HG03196 (cell line): ENCODE data around the gene ARMC12.

Experiments used
- ATAC-seq: cut with Tn5 transposase; IDR thresholded peaks from one replicate; pipeline ENCODE4 v1.9.1; 2021; ENCODE audit not compliant: unreplicated experiment

ARMC12 gene

DNA sequence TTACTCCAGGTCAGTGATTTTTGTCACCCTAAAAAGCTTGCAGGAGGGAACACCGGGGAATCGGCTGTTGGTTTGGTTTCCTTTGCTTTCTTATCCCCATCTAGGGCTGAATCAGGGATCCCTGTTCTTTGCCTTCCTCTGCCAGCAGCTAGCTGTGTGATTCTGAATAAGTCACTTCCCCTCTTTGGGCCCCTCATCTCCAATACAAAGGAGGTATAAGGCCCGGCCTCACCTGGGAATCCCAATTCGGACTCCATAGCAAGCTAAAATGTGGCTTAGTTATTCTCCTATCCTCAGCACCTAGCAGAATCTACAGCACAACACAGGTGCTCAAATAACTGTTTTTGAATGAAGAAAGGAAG is 18.5 kb upstream of the ARMC12 start:
- no peak for ATAC-seq

DNA sequence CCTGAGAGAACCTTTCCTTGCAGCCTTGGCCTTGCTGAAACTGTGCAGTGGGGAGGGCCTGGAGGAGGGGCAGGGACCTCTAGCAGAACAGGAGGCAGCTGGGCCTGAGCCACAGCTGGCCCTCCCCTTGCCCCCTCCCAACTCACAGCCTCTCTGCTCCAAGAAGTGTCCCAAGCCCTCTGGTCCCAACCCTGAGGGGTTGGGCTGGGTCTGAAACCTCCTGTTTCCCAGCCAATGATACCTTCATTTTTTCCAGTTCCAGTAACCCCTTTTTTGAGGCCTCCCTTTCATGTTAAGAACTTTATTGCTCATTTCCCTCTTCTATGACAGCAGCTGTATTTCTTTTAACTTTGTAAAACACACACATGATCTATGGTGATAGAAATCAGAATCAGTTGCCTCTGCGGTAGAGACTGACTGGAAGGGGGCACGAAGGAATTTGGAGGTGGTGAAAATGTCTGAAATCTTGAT is 17.9 kb upstream of the ARMC12 start:
- no peak for ATAC-seq

DNA sequence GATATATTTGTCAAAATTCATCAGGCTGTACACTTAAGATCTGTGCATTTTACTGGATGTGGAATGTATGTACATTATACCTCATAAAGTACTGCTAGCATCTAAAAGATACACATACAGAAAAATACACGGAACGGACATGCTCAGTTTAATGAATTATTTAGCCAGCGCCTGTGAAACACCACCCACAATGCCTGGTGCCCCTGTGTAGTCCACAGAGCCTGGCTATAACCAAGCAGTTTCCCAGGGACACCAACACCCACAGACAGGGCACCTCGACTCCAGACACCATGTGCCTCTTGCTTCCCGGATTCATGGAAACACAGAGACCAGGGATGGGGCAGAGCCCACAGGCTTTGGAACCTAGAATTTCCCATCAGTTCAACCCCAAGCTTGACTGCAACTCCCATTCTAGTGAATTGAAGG is 17.4 kb upstream of the ARMC12 start:
- ATAC-seq, result no peak

DNA sequence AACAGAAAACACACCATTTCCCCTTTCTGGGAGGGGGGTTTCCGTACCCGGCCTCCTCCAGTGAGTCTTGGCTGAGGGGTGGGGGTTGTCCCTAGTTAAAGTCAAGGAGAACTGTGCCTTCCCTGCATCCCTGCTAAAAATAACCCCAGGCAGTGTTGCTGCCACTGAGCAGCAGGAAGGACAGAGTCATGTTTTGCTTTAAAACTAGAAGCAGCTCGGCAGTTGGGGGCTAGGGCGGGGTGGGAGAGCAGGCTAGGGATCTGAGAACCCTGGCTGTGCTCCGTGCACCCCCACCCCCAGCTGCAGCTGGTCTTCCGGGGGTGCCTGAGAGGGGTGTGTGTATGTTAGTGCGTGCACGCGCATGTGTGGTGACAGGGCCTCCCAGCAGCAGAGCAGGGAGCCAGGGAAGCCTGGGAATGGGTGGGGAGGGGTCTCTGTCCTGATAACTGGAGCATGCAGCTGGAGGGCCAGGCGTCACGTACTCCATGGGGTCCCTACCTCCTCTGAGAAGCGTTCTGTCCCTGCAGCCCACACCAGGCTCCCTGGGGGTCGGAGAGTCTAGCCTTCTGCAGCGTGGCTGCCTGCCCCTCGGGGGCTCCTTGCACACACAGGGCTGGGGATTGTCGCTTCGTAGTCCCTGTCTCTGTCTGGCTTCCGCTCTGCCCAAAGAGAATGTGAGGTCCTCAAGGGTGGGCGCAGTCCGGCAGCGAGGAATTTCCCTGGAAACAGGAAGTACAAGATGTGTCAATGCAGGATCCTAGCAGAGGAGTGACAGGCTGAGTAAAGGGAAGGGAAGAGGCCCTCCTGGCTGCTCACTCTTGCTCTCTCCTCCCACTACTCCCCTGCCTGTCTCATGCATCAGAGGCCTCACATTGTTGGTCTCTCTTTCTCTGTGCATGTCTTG is 16.8 kb upstream of the ARMC12 start:
- peak; percentile 53 for ATAC-seq

DNA sequence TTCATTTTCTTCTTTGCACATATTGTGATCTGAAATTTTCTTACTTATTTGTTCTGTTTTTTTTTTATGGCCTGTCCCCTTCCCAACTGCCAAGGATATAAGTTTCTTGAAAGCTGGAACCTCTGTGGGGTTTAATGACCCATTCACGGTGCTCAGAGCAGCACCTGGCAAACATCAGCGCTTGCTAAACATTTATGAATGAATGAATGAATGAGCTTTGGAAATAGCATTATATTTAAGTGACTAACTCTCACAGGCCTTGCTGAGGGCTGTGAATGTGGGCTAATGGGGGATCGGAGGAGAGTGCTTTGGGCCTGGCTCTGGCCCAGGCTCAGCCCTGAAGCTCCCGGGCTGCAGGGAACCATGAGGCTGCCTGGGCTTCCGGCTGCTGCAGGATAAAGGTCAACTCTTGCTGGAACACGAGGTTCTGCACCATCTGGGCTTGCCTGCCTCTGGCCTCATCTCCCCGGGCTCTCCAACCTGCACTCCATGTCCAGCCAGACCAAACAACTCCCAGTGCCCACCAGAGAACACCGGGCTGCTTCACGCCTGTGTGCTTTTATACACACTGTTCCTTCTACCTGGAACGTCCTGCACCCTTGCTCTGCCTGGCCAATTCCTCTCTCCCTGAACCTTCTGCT is 14.6 kb upstream of the ARMC12 start:
- no peak for ATAC-seq

DNA sequence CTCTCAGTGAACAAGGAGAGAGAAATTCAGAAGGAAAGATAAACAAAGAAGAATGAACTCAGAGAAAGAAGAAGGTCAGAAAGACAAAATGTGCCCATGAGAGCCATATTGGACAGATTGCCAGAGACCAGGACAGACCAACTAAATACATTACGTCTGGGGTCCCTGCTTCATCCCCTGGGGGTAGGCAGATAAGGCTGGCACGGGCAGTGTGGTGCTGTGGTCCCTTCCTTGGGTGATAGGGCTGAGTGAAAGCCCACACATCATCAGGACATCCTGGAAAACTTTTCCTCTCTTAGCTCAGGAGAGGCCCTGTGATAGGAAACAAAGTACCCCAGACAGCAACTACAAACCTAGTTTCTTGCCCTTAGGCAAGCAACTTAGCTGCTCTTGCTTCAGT is 13.2 kb upstream of the ARMC12 start:
- no peak for ATAC-seq

DNA sequence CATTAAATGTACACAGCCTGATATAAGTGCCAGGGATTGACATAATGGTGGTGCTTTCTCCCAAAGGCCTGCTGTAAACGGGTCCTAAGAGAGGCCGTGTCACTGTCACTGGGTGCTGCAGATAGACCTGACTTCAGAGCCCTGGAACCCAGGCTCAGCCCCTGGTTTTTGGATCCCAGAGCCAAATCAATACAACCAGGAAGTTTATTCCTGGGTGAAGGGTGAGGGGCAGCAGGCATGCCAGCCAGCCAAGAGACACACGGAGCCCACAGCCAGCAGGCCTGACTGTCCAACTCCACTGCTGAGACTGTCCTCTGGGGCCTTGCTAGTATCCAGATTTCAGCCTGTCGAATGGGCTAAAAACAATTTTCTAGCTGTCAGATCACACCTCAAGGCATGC is 12.8 kb upstream of the ARMC12 start:
- no peak for ATAC-seq

DNA sequence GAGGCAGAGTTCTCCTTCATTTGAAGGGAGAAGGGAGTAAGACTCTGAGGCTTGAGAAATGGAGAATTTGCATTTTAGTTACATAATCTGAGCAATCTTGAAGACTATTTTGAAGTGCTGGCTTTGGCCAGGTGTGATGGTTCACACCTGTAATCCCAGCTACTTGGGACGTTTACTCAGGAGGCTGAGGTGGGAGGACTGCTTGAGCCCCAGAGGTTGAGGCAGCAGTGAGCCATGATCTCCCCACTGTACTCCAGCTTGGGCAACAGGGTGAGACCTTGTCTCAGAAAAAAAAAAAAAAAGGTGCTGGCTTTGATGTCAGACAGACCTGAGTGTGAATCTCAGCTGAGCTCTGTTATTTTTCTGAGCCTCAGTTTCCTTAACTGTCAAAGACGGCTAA is 12.4 kb upstream of the ARMC12 start:
- no peak for ATAC-seq

DNA sequence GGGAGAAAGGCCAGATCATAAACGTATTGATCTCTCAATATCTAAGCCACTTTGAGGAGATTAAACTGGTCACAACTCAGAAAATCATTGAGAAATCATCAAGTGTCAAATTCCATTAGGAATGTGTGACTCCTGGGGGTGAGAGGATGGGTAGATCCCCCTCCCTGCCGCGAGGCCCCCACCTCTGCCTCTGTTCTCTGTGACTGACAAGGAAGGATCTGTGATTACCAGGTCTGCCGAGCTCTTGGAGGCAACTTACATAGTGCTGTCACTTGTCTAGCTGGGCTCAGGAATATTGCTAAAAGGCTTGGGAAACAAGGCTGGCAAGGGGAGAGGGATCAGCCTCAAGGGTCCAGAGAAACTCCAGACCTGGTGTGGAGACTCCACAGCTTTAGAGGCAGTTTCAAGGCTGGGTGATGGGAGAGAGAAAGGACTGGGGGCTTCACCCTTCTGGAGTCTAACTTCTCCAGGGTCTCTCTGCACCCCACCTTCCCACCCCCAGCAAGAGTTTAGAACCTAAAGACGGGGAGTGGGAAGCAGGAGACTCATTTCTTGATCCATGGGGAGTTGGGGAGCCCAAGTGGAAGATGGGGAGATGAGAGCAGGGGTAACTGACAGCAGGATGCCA is 11.6 kb upstream of the ARMC12 start:
- no peak for ATAC-seq

DNA sequence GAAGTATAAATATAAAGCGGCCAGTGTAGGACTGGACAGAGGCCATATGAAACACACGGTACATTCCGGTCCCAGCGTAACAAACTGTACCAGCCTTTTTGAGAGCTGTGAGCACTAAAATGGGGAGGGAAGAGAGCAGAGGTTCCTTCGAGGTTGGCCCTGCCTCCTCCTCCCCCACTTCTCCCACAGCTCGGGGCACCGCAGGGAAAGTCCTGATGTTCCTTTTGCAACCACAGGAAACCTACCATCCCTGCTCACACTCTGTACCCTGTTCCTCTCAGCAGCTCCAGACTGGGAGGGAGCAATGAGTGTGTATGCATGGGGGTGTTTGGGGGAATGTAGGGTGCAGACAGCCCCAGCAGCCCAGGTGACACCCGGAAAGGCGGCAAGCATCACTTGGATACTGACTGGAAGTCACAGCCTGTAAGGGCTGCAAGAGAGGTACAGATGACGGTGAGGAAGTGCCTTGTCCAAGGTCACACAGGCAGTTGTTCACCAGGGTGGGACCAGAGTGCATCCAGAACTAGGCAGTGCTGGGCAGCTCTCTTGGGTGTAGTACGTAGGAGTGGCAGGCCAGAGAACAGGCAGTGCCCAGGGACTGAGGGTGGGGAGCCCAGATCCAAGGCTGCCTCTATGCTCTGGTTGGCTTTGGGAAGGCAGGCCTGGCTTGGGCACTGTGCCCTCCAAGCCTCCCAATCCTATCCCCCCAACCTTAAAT is 11.0 kb upstream of the ARMC12 start:
- no peak for ATAC-seq

DNA sequence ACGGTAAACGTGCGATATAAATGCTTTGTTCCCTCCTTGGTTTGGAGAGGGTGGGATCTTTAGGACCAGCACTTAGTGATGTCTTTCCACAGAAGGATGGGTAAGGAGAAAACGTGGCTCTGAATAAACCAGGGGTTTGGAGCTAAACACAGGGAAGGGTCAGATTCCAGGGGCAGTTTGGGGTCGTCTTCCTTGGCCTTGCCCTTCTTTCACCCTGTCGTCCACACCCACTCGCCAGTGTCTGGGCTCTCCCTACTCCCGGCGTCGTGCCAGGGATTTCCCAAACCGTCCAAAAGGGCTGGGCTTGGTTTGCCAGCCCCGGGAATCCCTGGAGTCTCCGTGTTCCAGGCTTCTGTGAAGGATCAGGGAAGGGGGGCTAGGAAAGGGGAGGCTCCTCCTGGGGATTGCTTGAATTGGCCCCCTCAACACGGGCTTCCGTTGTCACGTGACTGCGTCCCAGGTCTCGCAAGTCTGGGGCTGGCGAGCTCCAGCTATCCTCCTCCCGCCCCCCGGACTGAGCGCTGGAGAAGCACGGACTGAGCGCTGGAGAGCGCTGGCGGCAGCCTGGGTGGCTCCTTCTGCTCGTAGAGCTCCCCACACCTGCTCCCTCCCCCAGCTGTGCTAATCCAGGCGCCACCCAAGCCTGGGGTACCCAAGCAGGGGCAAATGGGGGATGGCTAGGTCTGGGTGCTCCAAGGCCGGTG is 9.4 kb upstream of the ARMC12 start:
- ATAC-seq, result no peak

DNA sequence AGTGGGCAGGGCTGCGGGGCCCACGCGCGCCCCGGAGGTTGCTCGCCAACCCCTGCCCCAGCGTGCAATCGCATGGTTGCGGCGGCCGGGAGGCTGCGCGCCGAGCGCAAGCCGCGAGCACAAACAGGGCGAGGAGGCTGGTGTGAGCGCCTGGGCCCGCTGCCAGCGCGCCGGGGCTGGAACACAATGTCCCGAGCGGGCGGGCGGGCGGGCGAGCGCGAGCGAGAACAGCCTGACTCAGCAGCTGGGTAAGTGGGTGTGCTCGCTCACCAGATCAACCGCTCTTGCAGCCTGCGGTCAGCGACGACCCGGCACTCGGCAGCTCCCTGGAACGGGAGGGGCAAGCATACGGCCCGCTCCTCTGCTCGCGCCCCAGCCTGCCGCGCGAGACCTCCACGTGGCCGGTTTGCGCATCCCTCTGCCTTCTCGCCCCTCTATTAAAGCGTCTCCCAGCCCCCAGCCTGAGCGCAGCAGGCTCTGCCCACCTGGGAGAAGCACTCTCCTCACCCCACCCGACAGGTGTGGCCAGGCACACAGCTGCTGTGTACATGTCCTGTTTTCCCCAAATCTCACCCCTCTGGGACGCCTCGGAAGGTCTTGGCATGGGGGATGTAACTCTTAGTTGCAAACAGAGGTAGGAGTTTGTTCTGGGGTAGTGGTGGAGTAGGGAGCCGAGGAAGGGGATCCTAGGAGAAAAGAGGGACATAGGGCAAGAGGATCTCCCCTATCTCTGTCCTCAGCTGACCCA is 8.7 kb upstream of the ARMC12 start:
- peak; percentile 29 for ATAC-seq

DNA sequence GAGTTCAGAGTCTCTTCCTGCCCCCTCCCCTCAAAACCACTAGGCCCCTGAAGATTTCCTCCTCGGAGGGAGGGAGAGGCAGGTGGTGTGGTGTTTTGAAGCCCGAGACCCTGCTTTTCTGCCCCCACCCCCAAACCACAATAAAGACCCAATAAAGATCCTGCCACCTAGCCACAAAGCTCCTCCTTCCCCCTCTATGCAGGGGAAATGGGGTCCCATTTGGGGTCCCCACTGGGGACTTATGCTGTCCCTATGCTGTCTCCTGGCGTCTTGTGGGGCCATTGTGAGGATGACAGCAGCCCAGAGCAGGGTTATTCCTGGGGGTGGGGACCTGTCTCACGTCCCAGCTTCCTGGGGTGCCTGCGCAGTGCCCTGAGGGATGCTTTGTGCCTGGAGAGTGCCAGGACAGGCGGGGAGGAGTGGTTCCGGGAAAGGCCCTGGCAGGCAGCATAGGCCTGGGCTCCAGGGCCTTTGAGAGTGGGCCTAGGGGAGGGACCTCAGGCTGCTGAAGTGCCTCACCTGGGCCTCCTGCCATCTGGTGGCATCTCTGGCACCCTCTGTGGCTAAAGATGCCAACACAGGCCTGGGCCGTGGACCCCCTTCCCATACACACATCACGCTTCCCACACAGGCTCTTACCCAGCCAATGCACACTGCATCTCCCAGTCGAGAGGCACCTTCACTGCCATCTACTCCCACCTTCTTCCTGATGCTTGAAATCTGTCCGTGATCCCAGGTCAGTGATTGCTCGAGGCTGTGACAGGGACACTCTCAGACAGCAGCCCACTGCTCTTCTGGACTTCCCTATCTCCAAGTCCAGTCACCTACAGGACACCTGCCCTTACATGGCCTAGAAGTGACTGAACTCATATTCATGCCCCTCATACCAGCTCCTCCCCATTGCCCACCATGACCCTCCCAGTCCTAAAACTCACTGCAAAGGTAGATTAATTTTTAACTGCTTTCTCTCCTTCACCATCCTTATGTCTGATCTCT is 7.9 kb upstream of the ARMC12 start:
- ATAC-seq, result no peak

DNA sequence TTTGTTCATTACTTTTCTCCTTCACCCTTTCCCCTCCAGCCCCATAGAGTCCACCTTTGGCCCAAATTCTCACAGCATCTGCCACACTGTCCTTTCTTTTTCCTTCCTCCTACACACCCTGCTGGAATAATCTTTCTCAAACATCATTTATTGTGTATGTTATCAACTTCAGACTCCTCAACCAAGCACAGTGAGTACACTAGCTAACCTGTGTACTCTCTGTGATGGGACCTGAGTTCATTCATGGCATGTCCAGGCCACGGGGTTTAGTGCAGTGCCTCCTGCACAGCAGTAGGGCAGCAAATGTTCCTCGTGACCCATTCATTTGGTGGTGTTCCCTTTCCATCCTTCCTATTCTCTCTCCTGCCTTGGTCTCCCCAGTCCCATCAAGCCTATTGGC is 7.1 kb upstream of the ARMC12 start:
- ATAC-seq, result no peak

DNA sequence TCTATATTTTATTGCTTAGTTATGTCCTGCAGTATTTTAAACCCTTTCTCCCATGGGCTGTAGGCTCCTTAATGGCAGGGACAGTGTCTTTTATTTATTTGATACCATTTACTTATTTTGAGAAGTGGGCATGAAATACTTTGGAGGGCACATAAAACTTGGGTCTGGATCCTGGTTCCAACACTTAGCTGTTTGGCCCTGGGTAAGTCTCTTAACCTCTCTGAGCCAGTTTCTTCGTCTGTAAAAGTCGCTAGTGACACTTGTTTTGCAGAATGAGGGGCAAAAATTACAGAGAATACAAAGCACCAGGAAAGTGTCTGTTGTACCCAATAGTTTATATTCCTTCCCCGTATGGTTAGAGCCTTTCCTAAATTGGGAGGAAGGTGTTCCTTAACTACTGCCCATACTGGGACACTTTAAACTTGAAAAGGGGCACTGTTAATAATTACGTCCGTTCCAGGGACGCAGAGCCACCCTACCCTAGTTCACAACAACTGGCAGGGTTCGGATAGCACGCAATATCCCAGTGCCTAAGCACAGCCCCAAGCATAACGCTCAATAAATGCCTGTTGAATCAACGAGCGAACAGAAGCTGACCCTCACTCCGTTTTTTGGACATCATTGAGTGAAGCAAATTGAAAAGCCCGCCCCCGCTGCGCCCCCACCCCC is 6.0 kb upstream of the ARMC12 start:
- peak; percentile 2 for ATAC-seq

DNA sequence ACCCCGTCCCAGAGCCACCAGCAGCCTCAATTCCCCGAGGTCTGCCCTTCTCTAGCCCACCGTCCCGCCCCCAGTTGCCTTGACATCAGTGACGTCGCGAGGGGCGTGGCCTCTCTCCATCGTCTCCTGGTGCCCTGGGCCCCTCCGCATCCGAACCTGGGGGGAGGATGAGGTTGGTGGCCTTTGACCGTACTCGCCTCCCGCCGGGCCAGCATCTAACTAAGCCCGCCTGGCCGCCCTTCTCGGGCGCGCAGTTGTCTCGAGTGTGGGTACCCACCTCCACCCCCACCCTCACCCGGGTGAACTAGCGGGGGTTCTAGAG is 5.5 kb upstream of the ARMC12 start:
- ATAC-seq, result peak; percentile 48

DNA sequence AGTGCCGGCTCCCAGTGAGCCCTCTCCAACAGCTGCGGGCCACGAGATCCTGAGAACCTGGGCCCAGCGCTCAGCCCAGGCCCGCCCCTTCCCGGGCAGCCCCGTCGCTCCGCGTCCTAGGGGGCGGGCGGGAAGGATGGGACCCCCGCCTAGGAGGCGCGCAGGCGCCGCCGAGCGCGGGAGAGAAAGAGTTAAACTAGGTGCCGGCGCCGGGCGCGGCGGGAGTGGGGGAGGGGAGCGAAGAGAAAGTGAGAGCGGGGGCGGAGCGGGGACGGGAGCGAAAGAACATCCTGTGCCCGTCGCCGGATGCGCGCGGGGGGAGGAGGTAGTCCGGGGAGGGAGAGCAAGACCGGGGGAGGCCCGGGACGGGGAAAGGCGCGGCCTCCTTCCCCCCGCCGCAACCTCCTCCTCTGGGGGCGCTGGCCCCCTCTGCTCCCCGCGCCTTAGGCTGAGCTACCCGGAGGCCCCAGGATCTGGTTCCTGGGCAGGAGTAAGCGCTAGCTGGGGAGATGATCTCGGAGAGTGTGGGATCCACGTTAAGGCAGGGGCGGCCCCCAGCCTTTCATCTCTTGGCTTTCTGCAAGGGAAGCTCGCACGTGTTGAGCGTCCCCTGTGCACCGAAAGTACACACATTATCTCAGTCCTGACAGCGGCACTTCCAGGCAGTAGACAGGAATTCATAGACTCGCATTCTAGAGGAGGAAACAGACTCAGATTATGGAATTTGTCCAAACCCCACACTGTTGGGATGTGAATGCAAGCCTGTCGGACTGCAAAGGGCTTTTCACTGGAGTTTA is 4.9 kb upstream of the ARMC12 start:
- ATAC-seq, result peak; percentile 38

DNA sequence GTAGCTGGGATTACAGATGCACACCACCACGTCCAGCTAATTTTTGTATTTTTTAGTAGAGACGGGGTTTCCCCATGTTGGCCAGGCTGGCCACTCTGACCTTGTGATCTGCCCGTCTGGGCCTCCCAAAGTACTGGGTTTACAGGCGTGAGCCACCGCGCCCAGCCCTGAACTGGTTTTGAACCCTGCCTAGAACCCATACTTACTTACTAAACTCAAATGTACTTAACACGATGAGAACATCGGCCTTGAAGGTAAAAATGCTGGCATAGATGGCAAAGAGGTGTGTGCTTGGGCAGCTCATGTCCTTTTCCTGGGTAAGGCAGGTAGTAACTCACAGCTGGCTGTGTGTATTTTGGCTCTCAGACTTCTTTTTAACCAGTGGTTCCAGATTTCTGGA is 3.2 kb upstream of the ARMC12 start:
- ATAC-seq, result no peak
